ENCODE data around the gene IPCEF1.
"Not testable (repeated sequence)": the region's sequence is repeated elsewhere in the genome, so short reads cannot be mapped to it uniquely, and the experiment has no call there.

Gene IPCEF1

GRCh38 chr6:154242617-154243357 lies 113.8 kb downstream of the IPCEF1 start:
- TF ChIP-seq CTCF (conservative IDR thresholded peaks at IDR 0.05) (no peak), ZFX (IDR thresholded peaks at IDR 0.05) (no peak)
- no peak overlapping the region for H3K27ac ChIP-seq

GRCh38 chr6:154241581-154241980 lies 115.0 kb downstream of the IPCEF1 start:
- TF ChIP-seq CTCF (conservative IDR thresholded peaks at IDR 0.05) (no peak), ZFX (IDR thresholded peaks at IDR 0.05) (no peak)
- H3K27ac ChIP-seq: no peak overlapping the region

- H3K27ac ChIP-seq: not testable (repeated sequence)
Measured at GRCh38 chr6:154241061-154241460, 115.5 kb downstream of the IPCEF1 start.

- no peak for TF ChIP-seq ZFX (IDR thresholded peaks at IDR 0.05)
- TF ChIP-seq CTCF (conservative IDR thresholded peaks at IDR 0.05): no peak
- H3K27ac ChIP-seq: no peak overlapping the region
Measured at GRCh38 chr6:154239392-154239791, 117.2 kb downstream of the IPCEF1 start.

GRCh38 chr6:154238831-154239230 lies 117.8 kb downstream of the IPCEF1 start:
- H3K27ac ChIP-seq: no peak overlapping the region

GRCh38 chr6:154236646-154237301 lies 119.8 kb downstream of the IPCEF1 start:
- no peak overlapping the region for H3K27ac ChIP-seq
- TF ChIP-seq ZFX (IDR thresholded peaks at IDR 0.05) (no peak), CTCF (conservative IDR thresholded peaks at IDR 0.05) (no peak)

More at GRCh38 chr6:154238831-154239230, 117.8 kb downstream of the IPCEF1 start:
- no peak for TF ChIP-seq ZFX (IDR thresholded peaks at IDR 0.05)
- no peak for TF ChIP-seq CTCF (conservative IDR thresholded peaks at IDR 0.05)

- TF ChIP-seq CTCF (conservative IDR thresholded peaks at IDR 0.05) (no peak), ZFX (IDR thresholded peaks at IDR 0.05) (no peak)
- no peak overlapping the region for H3K27ac ChIP-seq
Measured at GRCh38 chr6:154234019-154234772, 122.4 kb downstream of the IPCEF1 start.
